Heart left ventricle (tissue), 16 donors: ENCODE measurements around the gene FAM181A. TPM values are rescaled to one million over a fixed set of nuclear protein-coding genes. Genes with fewer than 3 reads are reported as not detected.

Experiments used
- ATAC-seq, 4 donors: fragments of 200-7000 bp; cut with Tn5 transposase; one replicate each; pipeline ENCODE4 v1.9.1; 2020 to 2022; ENCODE audit warnings: moderate library complexity in 4 of 4, mild to moderate bottlenecking in 3 of 4, moderate number of reproducible peaks in 1 of 4
- DNase-seq, 5 donors: peaks; one replicate each; pipeline ENCODE4 v3.0.0-alpha.2; 2020
- H3K27ac ChIP-seq, 12 donors: fragments of 200-600 bp; sonication (generic) in 4 of 12; one replicate each; pipeline versions ENCODE4 v1.5.0 to v1.8.0; 2016 to 2022; ENCODE audit warnings: mild to moderate bottlenecking in 2 of 12
- H3K27me3 ChIP-seq, 9 donors: fragments of 200-600 bp; sonication (generic) in 2 of 9; one replicate each; pipeline versions ENCODE4 v1.5.1 to v1.8.0; 2016 to 2022; ENCODE audit warnings: mild to moderate bottlenecking in 3 of 9
- H3K36me3 ChIP-seq, 9 donors: fragments of 200-600 bp; sonication (generic) in 2 of 9; one replicate each; pipeline versions ENCODE4 v1.5.0 to v1.8.0; 2018 to 2022; ENCODE audit warnings: mild to moderate bottlenecking in 2 of 9
- H3K4me1 ChIP-seq, 12 donors: fragments of 200-600 bp; sonication (generic) in 4 of 12; one replicate each; pipeline versions ENCODE4 v1.5.0 to v1.8.0; 2016 to 2022; ENCODE audit warnings: mild to moderate bottlenecking in 3 of 12
- H3K4me3 ChIP-seq, 12 donors: fragments of 200-600 bp; sonication (generic) in 4 of 12; one replicate each; pipeline versions ENCODE4 v1.5.0 to v1.8.0; 2017 to 2022; ENCODE audit warnings: mild to moderate bottlenecking in 9 of 12, moderate library complexity in 4 of 12
- H3K9me3 ChIP-seq, 12 donors: fragments of 200-600 bp; sonication (generic) in 4 of 12; one replicate each; pipeline versions ENCODE4 v1.5.0 to v1.8.0; 2016 to 2022; ENCODE audit warnings: mild to moderate bottlenecking in 1 of 12
- CTCF ChIP-seq, 12 donors: fragments of 200-600 bp; sonication (generic) in 4 of 12; IDR thresholded peaks; one replicate each; pipeline versions ENCODE4 v1.5.0 to v1.8.0; 2018 to 2022; ENCODE audit warnings: antibody characterized with exemption in 12 of 12, mild to moderate bottlenecking in 5 of 12
- POLR2A ChIP-seq, 2 donors: fragments of 450-650 bp; IDR thresholded peaks; one replicate each; pipeline ENCODE4 v1.6.1; 2017; ENCODE audit warnings: antibody characterized with exemption in 2 of 2, mild to moderate bottlenecking in 2 of 2, moderate library complexity in 2 of 2
- WGBS, 4 donors: extraction: QIAGEN DNeasy Blood & Tissue Kit in 2 of 4; methylation state at CpG; one replicate each; pipeline versions ENCODE4 v1.1.5 to v1.1.7; 2013 to 2018; 5-methylcytosine and 5-hydroxymethylcytosine counted together
- intact Hi-C, 10 donors: fragments of 100-400 bp; cut with DNase I; formaldehyde crosslinking; loops; one replicate each; pipeline versions ENCODE4 v1.11.1 to v1.14.2; 2022
- polyA plus RNA-seq, 2 donors: library from polyadenylated mRNA; stranded (reverse); fragments of 200-250 nt; gene quantifications; one replicate each; pipeline ENCODE4 v1.2.3, GENCODE V29; 2013
- total RNA-seq, 9 donors: library from RNA; depleted of rRNA in 2 of 9; stranded (reverse); fragments of >200 nt in 2 of 9; fragmentation: NEBNext Ultra II Directional in 3 of 9; extraction: Animal tissue kit (Norgen Biotek cat#: 25700) in 3 of 9; gene quantifications; one replicate each; pipeline versions ENCODE4 v1.1.0 to v1.2.4, GENCODE V29; 2016 to 2023
- donor health status: ischemic (EF 13 %, LVEDD 7.1; RV severe dilation, severe dysfunction).
- donor health status: healthy with polysubstance abuse.
- donor health status: DM: no; HTN: yes; CAD: no.
- donor health status: DM: no; HTN: no; CAD: no.
- donor health status: ischemic (EF 25% LVEDD 6.9; RV normal size, moderate dysfunction).
- donor health status: ischemic (EF 25% LVEDD 5.7; RV mildly dilated, moderate dysfunction).
- donor health status: healthy.
- donor health status: DM: yes; HTN: yes; CAD: no.
- donor health status: ischemic (EF 35%, LVEDD 5.7; RV mildly dilated, moderate dysfunction).
- donor health status: nonischemic (EF 11% LVEDD 7.7; RV severe dilation, severe dysfunction).
- donor health status: DM: yes; HTN: yes; CAD: no.
- donor health status: PGD.
- donor health status: ischemic (EF 29% LVEDD 5.4; RV normal size, mild dysfunction).
- donor health status: nonischemic (EF 23%, LVEDD 6.1; RV moderate dilation, normal function).

The FAM181A gene
- total and polyA plus RNA-seq, 11 donors = not detected

- DNase-seq (peak in 1 of 5 donors; percentile 1), ATAC-seq (no peak)
- H3K36me3 ChIP-seq = no peaks in the 10 kb centered on the region
- TF ChIP-seq CTCF (IDR thresholded peaks at IDR 0.05) (no peak), POLR2A (IDR thresholded peaks at IDR 0.05) (no peak)
- H3K27me3 ChIP-seq = peaks cover 0 to 3% (median 0%) of the 10 kb centered on the region in 9 donors
- no peaks in the 10 kb centered on the region for H3K4me1 ChIP-seq
- H3K27ac ChIP-seq = no peak overlapping the region
- WGBS, 4 donors = 72 to 80% (median 77%) methylated on average over 5 of the region's 5 CpGs
- peaks cover 0 to 9% (median 0%) of the 10 kb centered on the region in 12 donors for H3K9me3 ChIP-seq
- no peak overlapping the region for H3K4me3 ChIP-seq
- intact Hi-C loops = no loop called here
Measured at GRCh38 chr14:93911975-93912615, 15.0 kb upstream of the FAM181A start.

- intact Hi-C loops = no loop called here
- H3K4me3 ChIP-seq = no peak overlapping the region
- WGBS, 4 donors = 64 to 77% (median 69%) methylated on average over 4 of the region's 4 CpGs
Measured at GRCh38 chr14:93912782-93913181, 14.4 kb upstream of the FAM181A start.

GRCh38 chr14:93914278-93914677 is 12.9 kb upstream of the FAM181A start:
- 54 to 66% (median 60%) methylated on average over 4 of the region's 4 CpGs for WGBS, 4 donors
- H3K36me3 ChIP-seq = no peaks in the 10 kb centered on the region
- H3K27ac ChIP-seq = no peak overlapping the region
- H3K4me3 ChIP-seq = no peak overlapping the region
- H3K27me3 ChIP-seq = no peaks in the 10 kb centered on the region
- DNase-seq (peak in 1 of 5 donors; percentile 22), ATAC-seq (peak in 3 of 4 donors; percentile 47 to 73 (median 63))
- TF ChIP-seq CTCF (IDR thresholded peaks at IDR 0.05) (no peak), POLR2A (IDR thresholded peaks at IDR 0.05) (no peak)
- H3K4me1 ChIP-seq = no peaks in the 10 kb centered on the region
- peaks cover 0 to 12% (median 0%) of the 10 kb centered on the region in 12 donors for H3K9me3 ChIP-seq
- intact Hi-C loops = no loop called here

More at GRCh38 chr14:93912782-93913181, 14.4 kb upstream of the FAM181A start:
- Histone ChIP-seq H3K9me3 (peaks cover 0 to 9% (median 0%) of the 10 kb centered on the region in 12 donors), H3K27me3 (peaks cover 0 to under 1% (median 0%) of the 10 kb centered on the region in 9 donors), H3K27ac (no peak overlapping the region), H3K36me3 (no peaks in the 10 kb centered on the region), H3K4me1 (no peaks in the 10 kb centered on the region)
- ATAC-seq = peak in 3 of 4 donors; percentile 6 to 30 (median 25)
- DNase-seq = peak in 1 of 5 donors; percentile 6
- no peak for TF ChIP-seq CTCF (IDR thresholded peaks at IDR 0.05)
- TF ChIP-seq POLR2A (IDR thresholded peaks at IDR 0.05) = no peak

GRCh38 chr14:93915070-93915705 is 12.0 kb upstream of the FAM181A start:
- no peak overlapping the region for H3K27ac ChIP-seq
- DNase-seq (peak in 1 of 5 donors; percentile 5), ATAC-seq (no peak)
- TF ChIP-seq POLR2A (IDR thresholded peaks at IDR 0.05) (no peak), CTCF (IDR thresholded peaks at IDR 0.05) (no peak)
- WGBS, 4 donors = 77 to 89% (median 83%) methylated on average over 7 to 14 of the region's 14 CpGs
- intact Hi-C loops = no loop called here
- no peaks in the 10 kb centered on the region for H3K36me3 ChIP-seq
- H3K4me1 ChIP-seq = no peaks in the 10 kb centered on the region
- H3K4me3 ChIP-seq = no peak overlapping the region
- peaks cover 0 to 19% (median 0%) of the 10 kb centered on the region in 12 donors for H3K9me3 ChIP-seq
- no peaks in the 10 kb centered on the region for H3K27me3 ChIP-seq
